HUDEP-2 (cell line): ENCODE measurements around the gene PPFIBP2.
A peak's percentile ranks its signal among the peaks of the same experiment; 100 is the strongest.

Source experiments
- DNase-seq, 76 experiments: peaks; one replicate each; lab custom pipeline; 2025; ENCODE audit not compliant: unreplicated experiment in 76 of 76; lab: John Stamatoyannopoulos, UW

PPFIBP2 gene

GRCh38 chr11:7523416-7524210 is 9.8 kb downstream of the PPFIBP2 start:
- DNase-seq, result no peak

- DNase-seq, result no peak
These were observed 10.8 kb downstream of the PPFIBP2 start for GRCh38 chr11:7524462-7525235.

GRCh38 chr11:7525424-7525823 is 11.6 kb downstream of the PPFIBP2 start:
- no peak for DNase-seq

- DNase-seq, result no peak
These were observed 13.2 kb downstream of the PPFIBP2 start for GRCh38 chr11:7527029-7527428.

GRCh38 chr11:7528514-7529049 is 14.8 kb downstream of the PPFIBP2 start:
- no peak for DNase-seq

GRCh38 chr11:7530013-7530640 is 16.3 kb downstream of the PPFIBP2 start:
- DNase-seq, result no peak

- no peak for DNase-seq
These were observed 17.2 kb downstream of the PPFIBP2 start for GRCh38 chr11:7531011-7531410.

GRCh38 chr11:7532405-7533145 is 18.8 kb downstream of the PPFIBP2 start:
- no peak for DNase-seq

GRCh38 chr11:7533199-7534041 is 19.6 kb downstream of the PPFIBP2 start:
- DNase-seq, result no peak

- DNase-seq, result no peak
These were observed 20.2 kb downstream of the PPFIBP2 start for GRCh38 chr11:7534042-7534378.

- no peak for DNase-seq
These were observed 22.3 kb downstream of the PPFIBP2 start for GRCh38 chr11:7536100-7536499.

GRCh38 chr11:7537265-7537664 is 23.5 kb downstream of the PPFIBP2 start:
- DNase-seq, result peak in 1 of 76 experiments; percentile 5

- DNase-seq, result no peak
These were observed 24.2 kb downstream of the PPFIBP2 start for GRCh38 chr11:7538031-7538430.

GRCh38 chr11:7538466-7539454 is 25.0 kb downstream of the PPFIBP2 start:
- DNase-seq, result no peak

GRCh38 chr11:7540830-7541555 is 27.2 kb downstream of the PPFIBP2 start:
- DNase-seq, result no peak

- no peak for DNase-seq
These were observed 29.5 kb downstream of the PPFIBP2 start for GRCh38 chr11:7543302-7543701.

GRCh38 chr11:7544021-7544420 is 30.2 kb downstream of the PPFIBP2 start:
- DNase-seq, result no peak

GRCh38 chr11:7545611-7546010 is 31.8 kb downstream of the PPFIBP2 start:
- no peak for DNase-seq
